ENCODE measurements around the gene CASZ1.

CASZ1 gene

GRCh38 chr1:10669570-10669969, 126.9 kb downstream of the CASZ1 start:
- no peaks in the 10 kb centered on the region for H3K4me1 Mint-ChIP-seq
- H3K9me3 Mint-ChIP-seq, result no peaks in the 10 kb centered on the region
- H3K27me3 Mint-ChIP-seq, result no peaks in the 10 kb centered on the region
- H3K4me3 Mint-ChIP-seq, result no peak overlapping the region
- H3K27ac Mint-ChIP-seq, result no peak overlapping the region
- H3K36me3 Mint-ChIP-seq, result peaks cover 1% of the 10 kb centered on the region

DNA sequence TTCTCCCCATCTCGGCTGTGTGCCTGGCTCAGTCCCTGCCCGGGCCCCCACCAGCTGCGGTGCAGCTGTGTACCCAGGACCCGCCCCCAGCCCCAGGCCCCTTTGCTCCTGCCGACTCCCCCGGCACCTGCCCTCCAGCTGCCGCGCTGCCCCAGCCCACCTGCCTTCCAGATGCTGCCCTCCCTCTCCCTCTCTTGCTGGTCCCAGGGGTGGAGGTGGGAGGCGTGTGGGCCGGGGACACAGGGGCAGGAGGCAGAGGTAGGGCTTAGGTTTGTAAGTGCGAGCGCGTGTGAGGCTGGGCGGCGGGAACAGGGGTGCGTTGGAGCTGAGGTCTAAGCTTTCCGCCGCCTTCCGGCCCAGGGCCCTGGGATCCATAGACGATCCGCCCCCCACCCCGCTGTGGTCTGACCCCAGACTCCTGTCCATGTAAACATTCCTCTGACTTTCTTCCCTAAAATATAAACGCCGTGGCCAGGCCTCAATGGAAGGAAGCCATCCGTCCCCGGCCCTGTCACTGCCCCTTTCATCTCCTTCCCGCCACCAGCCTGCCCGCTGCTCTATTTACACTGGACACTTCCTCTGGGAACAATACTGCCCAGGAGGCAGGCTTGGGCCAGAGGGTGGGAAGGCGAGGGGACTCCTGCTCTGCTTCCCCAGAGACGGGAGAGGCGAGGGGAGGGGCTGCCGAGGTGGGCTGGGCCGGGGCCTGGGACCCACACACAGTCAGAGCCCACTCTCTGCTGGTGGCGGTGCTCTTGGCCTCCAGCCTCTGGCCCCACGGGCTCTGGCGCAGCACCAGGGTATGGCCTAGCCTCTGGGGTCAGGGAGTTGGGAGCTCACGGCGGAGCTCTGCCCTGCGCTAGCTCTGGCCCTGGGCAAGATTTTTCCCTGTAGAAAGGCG, 128.3 kb downstream of the CASZ1 start:
- peaks cover 1% of the 10 kb centered on the region for H3K36me3 Mint-ChIP-seq
- no peaks in the 10 kb centered on the region for H3K9me3 Mint-ChIP-seq
- no peaks in the 10 kb centered on the region for H3K4me1 Mint-ChIP-seq
- no peak overlapping the region for H3K27ac Mint-ChIP-seq
- H3K27me3 Mint-ChIP-seq, result no peaks in the 10 kb centered on the region
- no peak overlapping the region for H3K4me3 Mint-ChIP-seq

DNA sequence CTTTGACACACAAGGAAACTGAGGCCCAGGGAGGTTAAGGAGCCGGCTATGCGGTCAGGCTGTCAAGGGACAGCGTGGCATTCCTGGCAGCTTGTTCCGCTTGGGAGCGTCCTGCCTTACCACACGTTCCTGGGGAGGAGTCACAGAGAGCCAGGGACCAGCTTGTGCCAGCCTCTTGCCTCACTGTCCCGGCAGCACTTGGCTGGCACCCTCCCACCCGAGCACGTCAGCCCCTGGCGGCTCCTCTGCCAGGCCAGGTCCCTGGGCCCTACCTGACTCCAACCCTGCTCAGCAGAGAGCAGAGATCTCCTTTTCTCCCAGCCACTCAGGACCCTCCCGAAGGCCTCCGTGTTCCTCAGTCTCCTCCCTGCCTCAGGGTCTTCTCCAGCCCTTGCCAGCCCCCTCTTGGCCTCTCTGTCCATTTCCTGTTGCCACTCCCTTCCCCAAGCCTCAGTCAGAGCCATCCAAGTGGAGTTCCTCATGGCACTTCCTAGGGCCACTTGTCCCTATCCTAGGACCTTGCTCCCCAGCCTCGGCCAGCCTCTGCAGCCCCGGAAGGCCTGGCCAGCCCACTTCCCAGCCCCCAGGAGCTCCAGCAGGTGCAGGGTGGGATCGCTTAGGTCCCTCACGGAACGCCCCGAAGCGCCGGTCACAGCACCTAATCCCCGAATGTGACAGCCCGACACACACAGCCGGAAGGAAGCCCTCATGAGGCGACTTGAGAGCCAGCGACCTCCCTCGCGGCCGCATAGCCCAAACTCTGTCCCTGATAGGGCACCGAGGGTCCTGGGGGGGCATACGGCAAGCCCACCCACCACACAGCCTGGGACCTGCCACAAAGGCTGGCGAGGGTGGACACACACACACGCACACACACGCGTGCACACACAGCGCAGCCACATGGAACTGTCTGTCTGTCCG, 130.3 kb downstream of the CASZ1 start:
- no peak overlapping the region for H3K27ac Mint-ChIP-seq
- no peak overlapping the region for H3K4me3 Mint-ChIP-seq
- H3K36me3 Mint-ChIP-seq, result peaks cover 1% of the 10 kb centered on the region
- H3K4me1 Mint-ChIP-seq, result no peaks in the 10 kb centered on the region
- no peaks in the 10 kb centered on the region for H3K9me3 Mint-ChIP-seq
- H3K27me3 Mint-ChIP-seq, result no peaks in the 10 kb centered on the region

DNA sequence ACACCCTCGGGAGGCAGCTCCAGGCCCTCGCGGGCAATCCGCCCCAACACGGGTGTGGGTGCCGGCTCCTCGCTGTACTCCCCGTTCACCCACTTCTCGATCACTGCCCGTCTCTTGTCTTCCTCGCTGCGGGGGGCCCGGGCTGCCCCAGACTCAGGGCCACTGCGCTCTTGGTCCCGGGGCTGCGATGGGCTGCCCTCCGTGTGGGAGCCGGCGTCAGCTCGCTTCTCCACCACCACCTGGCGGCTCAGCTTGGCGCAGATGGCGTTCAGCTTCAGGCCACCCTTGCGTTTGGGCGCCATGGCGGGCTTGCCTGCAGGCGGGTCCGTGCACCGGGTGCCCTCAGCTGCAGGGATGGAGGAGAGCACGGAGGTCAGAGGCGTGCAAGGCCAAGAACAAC, 131.2 kb downstream of the CASZ1 start:
- no peaks in the 10 kb centered on the region for H3K27me3 Mint-ChIP-seq
- H3K9me3 Mint-ChIP-seq, result no peaks in the 10 kb centered on the region
- H3K36me3 Mint-ChIP-seq, result peaks cover 1% of the 10 kb centered on the region
- no peak overlapping the region for H3K4me3 Mint-ChIP-seq
- H3K4me1 Mint-ChIP-seq, result no peaks in the 10 kb centered on the region
- no peak overlapping the region for H3K27ac Mint-ChIP-seq

GRCh38 chr1:10664251-10664650, 132.2 kb downstream of the CASZ1 start:
- Mint-ChIP-seq H3K4me3 (no peak overlapping the region), H3K4me1 (no peaks in the 10 kb centered on the region), H3K27me3 (no peaks in the 10 kb centered on the region), H3K36me3 (peaks cover 1% of the 10 kb centered on the region), H3K27ac (no peak overlapping the region), H3K9me3 (no peaks in the 10 kb centered on the region)

DNA sequence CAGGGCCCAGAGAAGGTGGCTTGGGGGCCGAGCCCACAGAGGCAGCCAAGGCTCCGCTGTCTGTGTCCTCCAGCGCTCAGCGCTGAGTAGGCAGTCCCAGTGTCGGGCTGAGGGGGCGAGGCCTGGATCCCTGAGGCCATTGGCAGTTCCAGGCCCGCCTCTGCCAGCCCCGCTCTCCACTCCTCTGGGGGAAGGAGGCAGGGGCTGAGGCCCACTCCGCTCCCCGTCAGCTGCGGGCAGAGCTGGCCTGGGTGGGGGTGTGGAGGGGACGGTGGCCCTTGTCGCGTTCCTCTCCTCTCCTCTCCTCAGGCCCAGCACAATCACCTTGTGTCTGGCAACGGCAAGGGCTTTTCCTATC, 132.8 kb downstream of the CASZ1 start:
- Mint-ChIP-seq H3K4me1 (no peaks in the 10 kb centered on the region), H3K9me3 (no peaks in the 10 kb centered on the region), H3K4me3 (no peak overlapping the region), H3K27me3 (no peaks in the 10 kb centered on the region), H3K36me3 (peaks cover 1% of the 10 kb centered on the region), H3K27ac (no peak overlapping the region)

DNA sequence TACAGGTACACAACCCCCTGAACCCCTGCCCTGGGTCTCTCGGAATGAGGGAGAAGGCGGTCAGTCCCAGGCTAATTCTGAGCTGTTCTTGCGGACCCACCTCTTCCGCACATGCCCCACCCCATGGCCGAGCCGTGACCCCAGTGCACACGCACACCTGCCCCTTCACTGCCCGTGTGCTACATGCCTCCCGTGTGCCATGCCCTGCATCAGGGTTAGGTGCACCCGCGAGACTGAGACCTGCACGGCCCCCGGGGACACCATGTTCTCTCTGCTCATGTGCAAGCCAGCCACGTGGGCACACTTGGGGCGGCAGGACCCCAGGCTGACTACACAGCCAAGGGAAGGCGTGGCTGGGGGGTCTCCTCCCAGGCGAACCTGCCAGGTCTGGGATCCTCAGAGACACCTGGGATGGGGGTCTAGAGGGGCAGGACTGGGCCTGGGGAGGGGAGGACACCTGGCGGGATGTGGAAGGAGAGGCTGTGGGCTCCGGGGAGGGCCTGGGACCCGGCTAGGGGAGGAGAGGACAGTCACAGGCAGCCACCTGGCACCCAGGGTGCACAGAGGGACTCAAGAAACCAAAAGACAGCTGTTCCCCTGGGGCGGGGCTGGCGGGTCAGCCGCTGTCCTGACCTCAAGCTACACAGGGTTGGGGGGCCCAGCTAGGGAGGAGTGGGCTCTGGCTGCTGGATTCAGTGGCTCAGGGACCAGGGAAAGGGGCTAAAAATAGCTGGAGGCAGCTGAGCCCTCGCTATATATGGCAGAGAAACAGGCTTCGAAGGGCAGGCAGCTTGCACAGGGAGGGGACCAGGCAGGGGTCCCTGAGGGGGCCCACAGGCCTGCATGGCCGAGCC, 133.4 kb downstream of the CASZ1 start:
- peaks cover 1% of the 10 kb centered on the region for H3K36me3 Mint-ChIP-seq
- no peak overlapping the region for H3K4me3 Mint-ChIP-seq
- no peak overlapping the region for H3K27ac Mint-ChIP-seq
- H3K27me3 Mint-ChIP-seq, result no peaks in the 10 kb centered on the region
- H3K9me3 Mint-ChIP-seq, result no peaks in the 10 kb centered on the region
- no peaks in the 10 kb centered on the region for H3K4me1 Mint-ChIP-seq

GRCh38 chr1:10662090-10662688, 134.3 kb downstream of the CASZ1 start:
- Mint-ChIP-seq H3K36me3 (peaks cover 1% of the 10 kb centered on the region), H3K27me3 (no peaks in the 10 kb centered on the region), H3K27ac (no peak overlapping the region), H3K4me3 (no peak overlapping the region), H3K9me3 (no peaks in the 10 kb centered on the region), H3K4me1 (no peaks in the 10 kb centered on the region)

- Mint-ChIP-seq H3K4me3 (no peak overlapping the region), H3K27me3 (no peaks in the 10 kb centered on the region), H3K27ac (no peak overlapping the region), H3K9me3 (no peaks in the 10 kb centered on the region), H3K4me1 (no peaks in the 10 kb centered on the region), H3K36me3 (peaks cover 1% of the 10 kb centered on the region)
Measured at GRCh38 chr1:10661453-10661852, 135.0 kb downstream of the CASZ1 start.

GRCh38 chr1:10659646-10660540, 136.6 kb downstream of the CASZ1 start:
- Mint-ChIP-seq H3K36me3 (no peaks in the 10 kb centered on the region), H3K4me3 (no peak overlapping the region), H3K9me3 (no peaks in the 10 kb centered on the region), H3K27ac (no peak overlapping the region), H3K27me3 (no peaks in the 10 kb centered on the region), H3K4me1 (no peaks in the 10 kb centered on the region)

- H3K4me3 Mint-ChIP-seq, result no peak overlapping the region
- H3K4me1 Mint-ChIP-seq, result no peaks in the 10 kb centered on the region
- H3K9me3 Mint-ChIP-seq, result no peaks in the 10 kb centered on the region
- no peaks in the 10 kb centered on the region for H3K36me3 Mint-ChIP-seq
- no peak overlapping the region for H3K27ac Mint-ChIP-seq
- H3K27me3 Mint-ChIP-seq, result no peaks in the 10 kb centered on the region
Measured at GRCh38 chr1:10659218-10659617, 137.2 kb downstream of the CASZ1 start.

- H3K4me1 Mint-ChIP-seq, result no peaks in the 10 kb centered on the region
- no peak overlapping the region for H3K4me3 Mint-ChIP-seq
- H3K27ac Mint-ChIP-seq, result no peak overlapping the region
Measured at GRCh38 chr1:10658396-10659066, 137.9 kb downstream of the CASZ1 start.

GRCh38 chr1:10657088-10657847, 139.2 kb downstream of the CASZ1 start:
- Mint-ChIP-seq H3K27ac (no peak overlapping the region), H3K27me3 (no peaks in the 10 kb centered on the region), H3K4me1 (no peaks in the 10 kb centered on the region), H3K36me3 (no peaks in the 10 kb centered on the region), H3K9me3 (no peaks in the 10 kb centered on the region), H3K4me3 (no peak overlapping the region)

More at GRCh38 chr1:10658396-10659066, 137.9 kb downstream of the CASZ1 start:
- H3K36me3 Mint-ChIP-seq, result no peaks in the 10 kb centered on the region
- H3K9me3 Mint-ChIP-seq, result no peaks in the 10 kb centered on the region
- H3K27me3 Mint-ChIP-seq, result no peaks in the 10 kb centered on the region

Measured in activated naive CD4-positive, alpha-beta T cell treated with anti-CD3 and anti-CD28 coated beads, Interleukin-2, amount 50 U/mL, for 24 hours (primary cell).